ENCODE data around the gene DCC. TPM values are rescaled to one million over a fixed set of nuclear protein-coding genes. Genes with fewer than 3 reads are reported as not detected.

DCC gene
- total RNA-seq, 1 experiment from 2014 or later = not detected

- Histone ChIP-seq H3K79me2 (ENCODE audit: insufficient read depth, low read length) (no peaks in the 10 kb centered on the region), H3K4me1 (ENCODE audit: control insufficient read depth in 1 of 2, insufficient read depth in 2 of 2, low read length in 2 of 2) (no peaks in the 10 kb centered on the region), H2AFZ (ENCODE audit: low read depth, low read length, poor library complexity, severe bottlenecking) (no peak overlapping the region), H3K4me3 (replicated peaks in 1 of 2; ENCODE audit: low read depth in 1 of 2, low read length in 2 of 2) (no peak overlapping the region), H3K9ac (ENCODE audit: low read length) (no peak overlapping the region), H3K4me2 (ENCODE audit: low read length) (no peak overlapping the region), H3K9me2 (ENCODE audit: insufficient read depth) (no peaks in the 10 kb centered on the region), H3K36me3 (ENCODE audit: control insufficient read depth in 1 of 2, insufficient read depth in 2 of 2, low read length in 2 of 2) (no peaks in the 10 kb centered on the region), H3K9me3 (ENCODE audit: control insufficient read depth in 1 of 2, insufficient read depth in 1 of 2, low read depth in 1 of 2, low read length in 2 of 2) (peaks cover 4 to 12% of the 10 kb centered on the region in 2 experiments; a peak in 2 of 4 replicates), H4K20me1 (ENCODE audit: insufficient read depth) (no peaks in the 10 kb centered on the region), H3K27me3 (ENCODE audit: insufficient read depth, low read length) (no peaks in the 10 kb centered on the region), H3K27ac (ENCODE audit: low read depth, low read length) (no peak overlapping the region)
- ChIA-PET POLR2A (no interaction called here), RAD21 (ENCODE audit: low non-redundant PET in 1 of 2, low total read pairs in 2 of 2, uncharacterized antibody in 2 of 2, unreplicated experiment in 2 of 2) (no interaction called here), CTCF (no interaction called here)
- ATAC-seq (no peak), DNase-seq (ENCODE audit: low read depth, low spot score) (no peak)
- intact Hi-C loops (cut with micrococcal nuclease) = no loop called here
- TF ChIP-seq MAX (IDR thresholded peaks at IDR 0.05) (no peak), POLR2AphosphoS5 (IDR thresholded peaks at IDR 0.05; ENCODE audit: low read depth, low read length) (no peak), ATF3 (IDR thresholded peaks at IDR 0.05) (no peak), CBX3 (IDR thresholded peaks at IDR 0.05; ENCODE audit: low read depth) (no peak), EZH2phosphoT487 (IDR thresholded peaks at IDR 0.05; ENCODE audit: borderline replicate concordance) (no peak), YY1 (IDR thresholded peaks at IDR 0.05; ENCODE audit: extremely low read depth, insufficient replicate concordance, low read depth, low read length) (no peak), JUND (IDR thresholded peaks at IDR 0.05) (no peak), RAD21 (IDR thresholded peaks at IDR 0.05; ENCODE audit: low read depth) (no peak), ZFX (IDR thresholded peaks at IDR 0.05) (no peak), SIN3A (IDR thresholded peaks at IDR 0.05; ENCODE audit: low read depth) (no peak), EZH2 (IDR thresholded peaks at IDR 0.05) (no peak), EGR1 (IDR thresholded peaks at IDR 0.05; ENCODE audit: low read depth) (no peak), FOSL1 (IDR thresholded peaks at IDR 0.05; ENCODE audit: low read depth) (no peak)
- no TSS peak for BruUV-seq (replicated peaks)
Measured at GRCh38 chr18:53508529-53508928, 1168.5 kb downstream of the DCC start.

- DNase-seq (ENCODE audit: low read depth, low spot score) = no peak
- H3K27me3 ChIP-seq (ENCODE audit: insufficient read depth, low read length) = no peaks in the 10 kb centered on the region
- H3K4me2 ChIP-seq (ENCODE audit: low read length) = no peak overlapping the region
- no peaks in the 10 kb centered on the region for H3K79me2 ChIP-seq (ENCODE audit: insufficient read depth, low read length)
- H2AFZ ChIP-seq (ENCODE audit: low read depth, low read length, poor library complexity, severe bottlenecking) = no peak overlapping the region
- H3K9me2 ChIP-seq (ENCODE audit: insufficient read depth) = no peaks in the 10 kb centered on the region
- intact Hi-C loops (cut with micrococcal nuclease) = no loop called here
- no TSS peak for BruUV-seq (replicated peaks)
- no peak for ATAC-seq
- POLR2A ChIA-PET = no interaction called here
- CTCF ChIA-PET = no interaction called here
- TF ChIP-seq SIN3A (IDR thresholded peaks at IDR 0.05; ENCODE audit: low read depth) = no peak
- no peak for TF ChIP-seq MAX (IDR thresholded peaks at IDR 0.05)
- TF ChIP-seq JUND (IDR thresholded peaks at IDR 0.05) = no peak
- no peak for TF ChIP-seq CTCF (IDR thresholded peaks at IDR 0.05 in 2 of 3, conservative IDR thresholded peaks at IDR 0.05 in 1 of 3; ENCODE audit: borderline replicate concordance in 1 of 3, insufficient read depth in 1 of 3, low read depth in 2 of 3, low read length in 2 of 3)
- TF ChIP-seq CBX3 (IDR thresholded peaks at IDR 0.05; ENCODE audit: low read depth) = no peak
- TF ChIP-seq ELF1 (IDR thresholded peaks at IDR 0.05; ENCODE audit: borderline replicate concordance, low read depth) = no peak
- no peak overlapping the region for H3K4me3 ChIP-seq (replicated peaks in 1 of 2; ENCODE audit: low read depth in 1 of 2, low read length in 2 of 2)
- H3K9me3 ChIP-seq (ENCODE audit: control insufficient read depth in 1 of 2, insufficient read depth in 1 of 2, low read depth in 1 of 2, low read length in 2 of 2) = peaks cover 0 to 6% of the 10 kb centered on the region in 2 experiments; a peak in 2 of 4 replicates
- H3K9ac ChIP-seq (ENCODE audit: low read length) = no peak overlapping the region
- H4K20me1 ChIP-seq (ENCODE audit: insufficient read depth) = no peaks in the 10 kb centered on the region
- RAD21 ChIA-PET (ENCODE audit: low non-redundant PET in 1 of 2, low total read pairs in 2 of 2, uncharacterized antibody in 2 of 2, unreplicated experiment in 2 of 2) = no interaction called here
- H3K27ac ChIP-seq (ENCODE audit: low read depth, low read length) = no peak overlapping the region
- no peaks in the 10 kb centered on the region for H3K36me3 ChIP-seq (ENCODE audit: control insufficient read depth in 1 of 2, insufficient read depth in 2 of 2, low read length in 2 of 2)
- H3K4me1 ChIP-seq (ENCODE audit: control insufficient read depth in 1 of 2, insufficient read depth in 2 of 2, low read length in 2 of 2) = no peaks in the 10 kb centered on the region
Measured at GRCh38 chr18:53509886-53510285, 1169.9 kb downstream of the DCC start.

Data from HCT116 (cell line).